Measurements from ENCODE around the gene ZNF91. TPM values are rescaled to one million over a fixed set of nuclear protein-coding genes. Genes with fewer than 3 reads are reported as not detected.
"Not testable (repeated sequence)": the region's sequence is repeated elsewhere in the genome, so short reads cannot be mapped to it uniquely, and the experiment has no call there.

Gene ZNF91
- 10 to 100 TPM; 17.6 to 48.5 (median 40.6) TPM for polyA plus RNA-seq (ENCODE audit: low read depth in 6 of 6)

GRCh38 chr19:23395041-23395721, at the start of gene ZNF91:
Gene ZNF91, minus strand, starts transcription at chr19:23395471. Its CDS starts 117 bp downstream, at chr19:23395354.
- peak; percentile 93 to 95 for ATAC-seq (ENCODE audit: low read depth in 2 of 2)
- Mint-ChIP-seq H3K4me3 (peak within 1 kb of the TSS; percentile 96 to 100 (median 99)), H3K9me3 (peaks cover 0 to 4% (median 0%) of the 10 kb centered on the region in 7 donors), H3K27ac (peak within 1 kb of the TSS; percentile 97 to 99 (median 99)), H3K27me3 (no peaks in the 10 kb centered on the region), H3K36me3 (peaks cover 3 to 8% of the 10 kb centered on the region in 2 donors), H3K4me1 (peaks cover 16 to 55% (median 29%) of the 10 kb centered on the region in 3 donors)
- DNase-seq, result peak; percentile 90

GRCh38 chr19:23440791-23441190, 45.5 kb upstream of the ZNF91 start:
- no peak overlapping the region for H3K4me3 Mint-ChIP-seq
- peaks cover 5 to 22% of the 10 kb centered on the region in 2 donors for H3K36me3 Mint-ChIP-seq
- H3K9me3 Mint-ChIP-seq, result peaks cover 19 to 55% (median 44%) of the 10 kb centered on the region in 7 donors
- no peaks in the 10 kb centered on the region for H3K4me1 Mint-ChIP-seq
- no peak overlapping the region for H3K27ac Mint-ChIP-seq
- ATAC-seq (ENCODE audit: low read depth in 2 of 2) (peak in 1 of 2 donors; percentile 37), DNase-seq (no peak)
- peaks cover 0 to 4% (median 0%) of the 10 kb centered on the region in 3 donors for H3K27me3 Mint-ChIP-seq

- DNase-seq (no peak), ATAC-seq (ENCODE audit: low read depth in 2 of 2) (no peak)
- H3K27ac Mint-ChIP-seq, result no peak overlapping the region
- peaks cover 0 to 4% (median 0%) of the 10 kb centered on the region in 3 donors for H3K27me3 Mint-ChIP-seq
- peaks cover 19 to 52% (median 41%) of the 10 kb centered on the region in 7 donors for H3K9me3 Mint-ChIP-seq
- no peak overlapping the region for H3K4me3 Mint-ChIP-seq
- no peaks in the 10 kb centered on the region for H3K4me1 Mint-ChIP-seq
- H3K36me3 Mint-ChIP-seq, result peaks cover 5 to 22% of the 10 kb centered on the region in 2 donors
Observed at GRCh38 chr19:23440207-23440606, 44.9 kb upstream of the ZNF91 start.

GRCh38 chr19:23439623-23440022, 44.4 kb upstream of the ZNF91 start:
- H3K36me3 Mint-ChIP-seq, result peaks cover 5 to 27% of the 10 kb centered on the region in 2 donors
- ATAC-seq (ENCODE audit: low read depth in 2 of 2) (no peak), DNase-seq (no peak)
- peaks cover 23 to 54% (median 44%) of the 10 kb centered on the region in 7 donors for H3K9me3 Mint-ChIP-seq
- H3K4me1 Mint-ChIP-seq, result no peaks in the 10 kb centered on the region
- no peak overlapping the region for H3K27ac Mint-ChIP-seq
- H3K4me3 Mint-ChIP-seq, result peak overlapping the region in 1 of 8 donors; percentile 57
- H3K27me3 Mint-ChIP-seq, result peaks cover 0 to 4% (median 0%) of the 10 kb centered on the region in 3 donors

- H3K9me3 Mint-ChIP-seq, result peaks cover 26 to 64% (median 47%) of the 10 kb centered on the region in 7 donors
- no peaks in the 10 kb centered on the region for H3K4me1 Mint-ChIP-seq
Observed at GRCh38 chr19:23437901-23438300, 42.6 kb upstream of the ZNF91 start.

GRCh38 chr19:23436944-23437343, 41.7 kb upstream of the ZNF91 start:
- H3K4me3 Mint-ChIP-seq, result no peak overlapping the region
- DNase-seq (no peak), ATAC-seq (ENCODE audit: low read depth in 2 of 2) (no peak)
- H3K9me3 Mint-ChIP-seq, result peaks cover 26 to 64% (median 47%) of the 10 kb centered on the region in 7 donors
- no peaks in the 10 kb centered on the region for H3K4me1 Mint-ChIP-seq
- peaks cover 5 to 30% of the 10 kb centered on the region in 2 donors for H3K36me3 Mint-ChIP-seq
- H3K27me3 Mint-ChIP-seq, result peaks cover 0 to 4% (median 0%) of the 10 kb centered on the region in 3 donors
- no peak overlapping the region for H3K27ac Mint-ChIP-seq

More at GRCh38 chr19:23437901-23438300, 42.6 kb upstream of the ZNF91 start:
- no peak overlapping the region for H3K4me3 Mint-ChIP-seq
- peaks cover 5 to 30% of the 10 kb centered on the region in 2 donors for H3K36me3 Mint-ChIP-seq
- no peak for DNase-seq
- ATAC-seq (ENCODE audit: low read depth in 2 of 2), result no peak
- H3K27ac Mint-ChIP-seq, result no peak overlapping the region
- peaks cover 0 to 4% (median 0%) of the 10 kb centered on the region in 3 donors for H3K27me3 Mint-ChIP-seq

GRCh38 chr19:23436318-23436717, 41.0 kb upstream of the ZNF91 start:
- Mint-ChIP-seq H3K4me1 (no peaks in the 10 kb centered on the region), H3K9me3 (peaks cover 26 to 64% (median 44%) of the 10 kb centered on the region in 7 donors), H3K36me3 (peaks cover 5 to 30% of the 10 kb centered on the region in 2 donors), H3K27me3 (peaks cover 0 to 4% (median 0%) of the 10 kb centered on the region in 3 donors), H3K4me3 (no peak overlapping the region), H3K27ac (no peak overlapping the region)
- ATAC-seq (ENCODE audit: low read depth in 2 of 2), result no peak
- DNase-seq, result no peak

- no peak overlapping the region for H3K27ac Mint-ChIP-seq
- no peak overlapping the region for H3K4me3 Mint-ChIP-seq
- ATAC-seq (ENCODE audit: low read depth in 2 of 2) (no peak), DNase-seq (no peak)
- H3K4me1 Mint-ChIP-seq, result peaks cover 0 to 4% (median 3%) of the 10 kb centered on the region in 3 donors
- H3K9me3 Mint-ChIP-seq, result peaks cover 0 to 15% (median 7%) of the 10 kb centered on the region in 7 donors
- H3K27me3 Mint-ChIP-seq, result peaks cover 0 to 4% (median 0%) of the 10 kb centered on the region in 3 donors
- H3K36me3 Mint-ChIP-seq, result no peaks in the 10 kb centered on the region
Observed at GRCh38 chr19:23420824-23421223, 25.6 kb upstream of the ZNF91 start.

- DNase-seq, result not testable (repeated sequence)
Observed at GRCh38 chr19:23419261-23419660, 24.0 kb upstream of the ZNF91 start.

GRCh38 chr19:23415561-23416191, 20.4 kb upstream of the ZNF91 start:
- DNase-seq, result no peak
- Mint-ChIP-seq H3K27me3 (peaks cover 15 to 17% (median 15%) of the 10 kb centered on the region in 3 donors), H3K27ac (peak overlapping the region in 1 of 6 donors; percentile 51), H3K36me3 (no peaks in the 10 kb centered on the region), H3K9me3 (peaks cover 0 to 11% (median 5%) of the 10 kb centered on the region in 7 donors), H3K4me3 (peak overlapping the region; percentile 80 to 93 (median 83)), H3K4me1 (peaks cover 4 to 15% (median 14%) of the 10 kb centered on the region in 3 donors)
- ATAC-seq (ENCODE audit: low read depth in 2 of 2), result peak; percentile 63 to 72

More at GRCh38 chr19:23419261-23419660, 24.0 kb upstream of the ZNF91 start:
- not testable (repeated sequence) for H3K36me3 Mint-ChIP-seq; ATAC-seq (ENCODE audit: low read depth in 2 of 2); H3K4me3 Mint-ChIP-seq; H3K27ac Mint-ChIP-seq
- Mint-ChIP-seq H3K9me3 (peaks cover 0 to 15% (median 7%) of the 10 kb centered on the region in 7 donors), H3K4me1 (peaks cover 4 to 15% (median 10%) of the 10 kb centered on the region in 3 donors), H3K27me3 (peaks cover 9 to 13% (median 9%) of the 10 kb centered on the region in 3 donors)

GRCh38 chr19:23415034-23415433, 19.8 kb upstream of the ZNF91 start:
- H3K36me3 Mint-ChIP-seq, result no peaks in the 10 kb centered on the region
- DNase-seq (no peak), ATAC-seq (ENCODE audit: low read depth in 2 of 2) (peak; percentile 42 to 50)
- peak overlapping the region; percentile 80 to 93 (median 83) for H3K4me3 Mint-ChIP-seq
- peaks cover 0 to 11% (median 3%) of the 10 kb centered on the region in 7 donors for H3K9me3 Mint-ChIP-seq
- H3K27me3 Mint-ChIP-seq, result peaks cover 15 to 17% (median 15%) of the 10 kb centered on the region in 3 donors
- peak overlapping the region in 1 of 6 donors; percentile 51 for H3K27ac Mint-ChIP-seq
- peaks cover 4 to 15% (median 14%) of the 10 kb centered on the region in 3 donors for H3K4me1 Mint-ChIP-seq

GRCh38 chr19:23410155-23410554, 14.9 kb upstream of the ZNF91 start:
- Mint-ChIP-seq H3K4me1 (peaks cover 3 to 10% (median 8%) of the 10 kb centered on the region in 3 donors), H3K27me3 (peaks cover 13% of the 10 kb centered on the region in 3 donors), H3K27ac (no peak overlapping the region), H3K9me3 (peaks cover 0 to 5% (median 0%) of the 10 kb centered on the region in 7 donors), H3K4me3 (no peak overlapping the region), H3K36me3 (no peaks in the 10 kb centered on the region)
- ATAC-seq (ENCODE audit: low read depth in 2 of 2) (no peak), DNase-seq (no peak)

- DNase-seq, result no peak
- Mint-ChIP-seq H3K9me3 (peaks cover 0 to 5% (median 0%) of the 10 kb centered on the region in 7 donors), H3K4me3 (peak overlapping the region in 2 of 8 donors; percentile 44 to 67), H3K4me1 (peaks cover 0 to 6% (median 4%) of the 10 kb centered on the region in 3 donors), H3K36me3 (no peaks in the 10 kb centered on the region), H3K27me3 (peaks cover 6 to 8% (median 7%) of the 10 kb centered on the region in 3 donors), H3K27ac (no peak overlapping the region)
- ATAC-seq (ENCODE audit: low read depth in 2 of 2), result peak in 1 of 2 donors; percentile 32
Observed at GRCh38 chr19:23409392-23410048, 14.2 kb upstream of the ZNF91 start.
